Stimulated activated CD8-positive, alpha-beta memory T cell treated with anti-CD3 and anti-CD28 coated beads, Interleukin-12 subunit alpha, Interleukin-12 subunit beta, amount 100 ng/mL, for 4 hours (primary cell): ENCODE measurements around the gene WDR93.
A peak's percentile ranks its signal among the peaks of the same experiment; 100 is the strongest.

Experiments used
- DNase-seq: peaks from one replicate; pipeline ENCODE4 v3.0.0-alpha.2; 2020; ENCODE audit warnings: low read depth

Gene WDR93

DNA sequence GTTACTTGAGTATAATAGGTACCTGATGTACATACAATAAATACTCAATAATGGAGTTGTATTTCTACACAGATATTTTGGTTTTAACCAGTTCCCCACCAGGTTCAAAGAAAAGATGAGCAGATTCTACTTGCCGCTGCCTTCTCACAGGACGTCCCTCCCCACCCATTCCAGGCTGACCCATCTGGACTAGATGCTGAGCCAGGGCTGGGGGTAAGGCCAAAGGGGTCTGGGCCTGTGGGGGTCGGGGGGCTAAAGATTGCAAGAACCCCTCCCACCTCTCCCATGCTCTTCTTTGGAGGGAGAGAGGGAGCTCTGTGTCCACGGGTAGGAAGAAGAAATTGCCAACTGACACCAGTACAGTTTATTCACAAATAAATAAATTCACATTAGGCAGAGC, 58.9 kb downstream of the WDR93 start:
- no peak for DNase-seq

DNA sequence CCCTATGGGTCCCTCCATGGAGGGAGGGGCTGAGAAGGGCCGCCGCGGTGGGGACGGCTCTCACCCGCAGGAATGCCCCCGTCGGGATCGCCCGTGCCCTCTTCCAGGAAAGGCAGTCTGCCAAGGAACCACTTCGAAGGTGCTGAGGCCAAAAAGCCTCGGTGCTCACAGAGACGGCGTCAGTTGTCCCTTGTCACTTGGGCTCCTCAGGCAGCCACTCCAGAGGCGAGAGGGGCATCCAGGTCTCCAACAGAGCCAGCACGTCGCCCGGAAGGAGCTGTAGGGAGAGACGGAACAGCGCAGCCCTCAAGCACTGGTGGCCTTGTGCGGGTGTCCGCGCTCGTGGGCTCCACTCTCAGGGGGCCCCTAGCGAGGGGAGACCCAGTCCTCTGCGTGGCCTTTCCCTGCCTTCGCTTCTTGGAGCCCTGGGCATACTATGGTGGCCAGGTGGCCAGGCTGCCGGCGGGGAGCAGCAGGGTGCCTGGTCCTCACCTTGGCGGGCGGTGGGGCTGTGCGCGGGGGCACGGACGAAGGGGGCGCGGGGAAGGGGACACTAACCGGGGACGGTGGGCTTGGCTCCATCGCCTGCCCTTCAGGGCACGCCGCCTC, 59.4 kb downstream of the WDR93 start:
- no peak for DNase-seq

- peak; percentile 79 for DNase-seq
These were observed 60.2 kb downstream of the WDR93 start, which contains the start of gene MESP1 for GRCh38 chr15:89750560-89751542. Gene MESP1 (minus strand): TSS chr15:89751249. CDS start chr15:89751231, 18 bp downstream.

DNA sequence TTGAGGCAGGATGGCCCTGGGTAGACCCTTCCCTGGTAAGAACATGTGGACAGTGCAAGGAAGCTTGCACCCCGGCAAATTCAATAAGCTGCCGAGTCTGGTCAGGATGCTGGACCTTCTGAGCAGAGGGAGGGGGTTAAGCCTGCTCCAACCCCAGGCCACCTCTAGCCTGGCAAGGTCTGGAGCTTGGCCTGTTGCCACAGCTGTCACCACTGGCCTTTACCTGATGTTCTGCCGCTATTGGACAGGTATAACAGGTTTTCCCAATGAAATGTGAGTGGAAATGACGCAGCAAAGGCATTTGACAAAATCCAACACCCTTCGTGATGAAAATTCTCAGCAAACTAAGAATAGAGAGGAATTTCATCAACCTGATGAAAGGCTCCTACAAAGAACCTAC, 61.1 kb downstream of the WDR93 start:
- no peak for DNase-seq

DNA sequence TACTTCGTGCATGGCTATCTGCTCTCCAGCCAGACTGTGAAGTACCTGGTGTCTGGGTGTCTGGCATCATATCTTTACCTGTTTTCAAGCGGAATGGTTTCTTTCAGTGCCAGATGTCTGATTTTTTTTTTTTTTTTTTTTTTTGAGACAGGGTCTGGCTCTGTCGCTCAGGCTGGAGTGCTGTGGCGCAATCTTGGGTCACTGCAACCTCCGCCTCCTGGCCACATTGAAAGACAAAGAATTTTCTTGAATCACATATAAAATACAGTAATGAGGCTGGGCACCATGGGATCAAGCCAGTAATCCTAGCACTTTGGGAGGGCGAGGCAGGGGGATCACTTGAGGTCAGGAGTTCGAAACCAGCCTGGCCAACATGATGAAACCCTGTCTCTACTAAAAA, 63.2 kb downstream of the WDR93 start:
- no peak for DNase-seq

- DNase-seq: no peak
These were observed 63.9 kb downstream of the WDR93 start for GRCh38 chr15:89754361-89755154.

DNA sequence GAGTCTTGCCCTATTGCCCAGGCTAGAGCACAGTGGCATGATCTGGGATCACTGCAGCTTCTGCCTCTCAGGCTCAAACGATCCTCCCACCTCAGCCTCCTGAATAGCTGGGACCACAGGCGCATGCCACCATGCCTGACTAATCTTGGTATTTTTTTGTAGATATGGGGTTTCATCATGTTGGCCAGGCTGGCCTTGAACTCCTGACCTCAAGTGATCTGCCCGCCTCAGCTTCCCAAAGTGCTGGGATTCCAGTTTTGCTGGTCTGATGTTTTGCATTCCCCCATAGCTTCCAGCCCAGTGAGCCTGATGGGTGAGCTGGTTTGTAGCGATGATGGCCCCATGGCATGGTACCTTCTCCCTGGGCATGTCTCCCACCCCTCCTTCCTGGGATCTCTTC, 65.1 kb downstream of the WDR93 start:
- DNase-seq: no peak

DNA sequence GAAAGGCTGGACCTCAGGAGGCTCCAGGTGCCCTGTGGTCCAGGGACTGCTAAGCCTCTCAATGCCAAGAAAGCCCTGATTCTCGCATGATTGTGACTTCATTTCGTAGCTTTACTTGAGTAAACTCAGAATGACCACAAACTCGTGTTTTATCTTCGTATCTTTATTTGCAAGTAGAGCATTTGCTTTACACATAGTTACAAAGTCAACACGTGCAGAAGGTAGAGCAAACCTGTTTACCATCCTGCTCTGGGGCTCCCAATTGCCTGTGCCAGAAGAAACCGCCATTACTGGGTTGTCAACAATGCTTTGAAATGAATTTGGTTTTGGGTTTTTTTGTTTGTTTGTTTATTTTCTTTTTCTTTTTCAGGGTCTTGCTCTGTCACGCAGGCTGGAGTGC, 66.3 kb downstream of the WDR93 start:
- DNase-seq: no peak

DNA sequence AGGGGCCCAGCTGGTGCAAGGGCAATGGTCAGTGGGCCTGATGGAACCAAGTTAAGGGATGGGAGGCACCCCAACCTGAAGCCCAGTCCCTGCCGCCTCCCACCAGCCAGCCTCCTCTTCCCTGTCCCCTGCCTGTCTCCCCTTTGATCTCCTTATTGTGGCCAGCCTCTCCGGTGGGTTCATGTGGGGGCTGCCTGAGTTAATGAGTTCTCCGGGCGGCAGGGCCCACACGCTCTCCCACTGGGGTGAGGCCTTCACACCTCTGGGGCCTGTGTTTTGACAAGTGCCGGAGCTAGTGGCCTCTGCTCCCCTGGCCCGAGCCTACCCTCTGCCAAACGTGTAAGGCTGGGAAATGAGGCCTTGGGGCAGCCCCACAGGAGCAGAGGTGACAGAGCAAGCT, 67.7 kb downstream of the WDR93 start:
- no peak for DNase-seq

- no peak for DNase-seq
These were observed 68.4 kb downstream of the WDR93 start for GRCh38 chr15:89758981-89759380.

- DNase-seq: no peak
These were observed 69.2 kb downstream of the WDR93 start for GRCh38 chr15:89759835-89760234.

GRCh38 chr15:89760303-89761008, 69.8 kb downstream of the WDR93 start:
- peak; percentile 25 for DNase-seq

DNA sequence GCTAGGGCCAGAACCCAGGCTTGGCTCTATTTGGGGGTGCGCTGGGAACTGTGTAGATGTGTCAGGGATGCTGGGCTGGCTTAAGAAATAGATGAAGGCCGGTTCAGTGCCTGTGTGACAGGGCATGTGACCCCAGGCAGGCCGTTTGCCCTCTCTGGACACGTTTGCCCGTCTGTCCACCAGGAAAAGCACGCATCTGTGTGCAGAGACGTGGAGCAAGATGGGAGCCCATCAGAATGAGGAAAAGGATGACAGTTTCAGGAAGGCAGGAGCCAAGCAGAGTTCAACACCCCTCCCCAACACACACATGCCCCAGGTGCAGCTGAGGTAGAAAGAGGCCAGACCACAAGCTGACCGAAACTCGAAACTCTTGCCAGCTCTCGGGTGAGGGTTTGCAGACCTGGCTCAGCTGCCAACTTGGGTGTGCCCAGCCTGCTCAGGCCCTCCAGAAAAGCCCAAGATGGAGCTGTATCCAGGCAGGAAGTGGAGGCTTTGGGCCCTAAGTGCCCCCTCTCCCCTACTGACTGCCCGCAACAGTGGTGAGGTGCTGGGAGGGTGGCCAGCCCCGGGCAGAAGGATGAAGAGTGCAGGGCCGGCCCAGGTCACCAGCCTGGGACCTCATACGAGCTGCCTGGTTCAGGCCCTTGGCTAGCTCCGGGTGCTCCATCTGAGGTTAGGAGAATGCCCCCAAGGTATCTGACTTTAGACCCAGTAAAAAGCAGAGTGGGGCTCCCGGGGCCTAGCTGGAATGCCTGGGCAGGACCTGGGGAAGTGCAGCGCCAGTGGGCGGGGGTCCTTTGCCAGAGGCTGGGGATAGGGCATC, 70.6 kb downstream of the WDR93 start:
- DNase-seq: no peak

DNA sequence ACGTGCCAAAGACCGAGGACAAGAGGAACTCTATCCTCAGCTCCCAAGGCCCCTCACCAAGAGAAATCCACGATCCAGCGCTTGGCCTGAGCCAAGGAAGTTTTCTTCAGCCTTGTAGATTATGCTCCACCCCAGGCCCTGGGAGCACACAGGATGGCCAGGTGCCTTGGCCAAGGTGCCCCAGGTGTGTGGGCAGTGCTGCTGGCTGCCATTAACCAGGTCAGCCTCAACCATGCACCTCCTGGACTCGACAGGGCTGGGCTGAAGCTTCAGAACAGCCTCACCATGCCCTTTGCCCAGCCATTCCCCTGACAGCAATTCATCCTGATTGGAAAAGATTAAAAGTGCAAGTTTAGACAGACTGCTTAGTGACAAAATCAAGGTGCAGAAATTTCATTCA, 71.3 kb downstream of the WDR93 start:
- DNase-seq: no peak

DNA sequence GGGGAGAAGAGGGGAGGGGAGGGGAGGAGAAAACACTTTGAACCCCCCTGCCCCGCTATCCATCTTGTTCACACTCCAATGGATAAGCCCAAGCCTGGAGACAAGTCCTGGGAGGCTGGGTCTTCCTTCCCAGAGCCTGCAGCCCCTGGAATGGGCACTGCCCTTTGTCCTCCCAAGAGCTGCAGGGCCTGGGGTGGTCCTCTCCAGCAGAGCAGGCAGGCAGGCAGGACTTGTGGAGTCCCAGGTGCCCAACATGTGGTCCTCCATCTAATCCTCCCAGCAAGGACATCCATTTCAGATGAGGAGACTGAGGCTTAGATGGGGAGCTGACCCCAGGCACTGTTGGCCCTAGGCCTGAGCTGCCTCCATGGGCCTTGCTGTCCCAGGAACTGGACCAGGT, 75.1 kb downstream of the WDR93 start:
- no peak for DNase-seq

GRCh38 chr15:89766357-89767311, 76.0 kb downstream of the WDR93 start:
- no peak for DNase-seq

DNA sequence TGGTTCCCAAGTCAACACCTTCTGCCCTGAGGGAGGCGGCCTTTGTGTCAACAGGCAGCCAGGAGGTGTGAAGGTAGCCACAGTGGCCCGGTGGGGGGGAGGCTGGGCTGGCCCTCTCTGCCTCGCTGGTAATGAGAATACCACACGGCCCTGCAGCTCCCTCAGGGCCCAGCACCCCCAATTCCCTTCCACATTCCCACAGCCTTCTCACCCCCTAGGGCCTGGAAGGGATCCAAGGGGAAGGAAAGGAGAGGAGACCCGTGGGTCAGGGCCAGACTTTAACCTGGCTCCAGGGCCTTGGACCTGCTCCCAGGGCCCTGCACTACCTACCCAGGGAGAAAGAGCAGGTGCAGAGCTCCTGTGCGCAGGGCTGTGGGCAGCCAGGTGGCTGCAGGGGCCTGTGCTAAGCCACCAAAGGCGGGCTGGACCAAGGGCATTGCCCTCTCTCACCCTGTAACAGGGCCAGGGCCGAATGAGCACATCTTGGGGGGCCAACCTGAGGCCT, 76.9 kb downstream of the WDR93 start:
- DNase-seq: no peak

DNA sequence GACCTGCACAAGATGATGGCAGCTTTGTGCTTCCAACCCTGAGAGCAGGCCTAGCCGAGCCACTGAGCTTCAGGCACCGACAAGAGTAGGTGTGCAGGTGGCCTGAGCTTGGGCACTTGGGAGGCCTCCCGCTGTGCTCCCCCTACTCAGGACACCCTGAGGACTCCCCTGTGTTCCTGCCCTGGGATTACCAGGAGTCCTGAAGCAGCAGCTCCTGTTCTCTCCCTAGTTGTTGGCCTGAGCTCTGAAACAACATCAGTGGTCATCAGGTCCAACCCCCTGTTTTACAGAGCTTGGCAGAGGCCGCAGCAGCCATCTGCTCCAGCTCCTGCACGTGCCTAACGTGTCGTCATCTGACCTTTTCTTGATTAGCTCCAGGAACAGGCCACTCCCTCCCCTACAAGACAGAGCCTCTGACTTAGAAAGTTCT, 77.5 kb downstream of the WDR93 start:
- no peak for DNase-seq

DNA sequence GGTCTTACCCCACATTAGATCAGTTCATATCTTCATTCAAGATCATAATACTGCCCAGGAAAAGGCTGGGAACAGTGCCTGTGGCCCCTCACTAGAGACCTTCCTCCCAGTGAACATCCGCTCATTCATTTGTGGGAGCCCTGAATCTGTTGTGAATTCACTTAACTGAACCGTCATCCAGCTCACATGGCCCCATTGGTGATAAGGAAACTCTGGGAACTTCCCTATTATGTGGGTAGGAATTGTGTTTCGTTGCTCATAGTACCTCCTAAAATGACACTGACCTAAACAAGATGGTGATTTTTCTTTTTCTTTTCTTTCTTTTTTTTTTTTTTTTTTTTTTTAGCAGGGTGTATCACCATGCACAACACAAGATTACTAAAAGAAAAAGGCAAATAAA, 78.8 kb downstream of the WDR93 start:
- DNase-seq: no peak

- no peak for DNase-seq
These were observed 79.4 kb downstream of the WDR93 start for GRCh38 chr15:89770041-89770440.
